Sciatic nerve (tissue), 2 donors: ENCODE results near the gene SMG1. TPM values are rescaled to one million over a fixed set of nuclear protein-coding genes. Genes with fewer than 3 reads are reported as not detected.
"Not testable (repeated sequence)": the region's sequence is repeated elsewhere in the genome, so short reads cannot be mapped to it uniquely, and the experiment has no call there.

Experiments used
- ATAC-seq: fragments of 200-7000 bp; cut with Tn5 transposase; one replicate; pipeline ENCODE4 v1.9.1; 2020; ENCODE audit warnings: mild to moderate bottlenecking, moderate library complexity
- DNase-seq: peaks from one replicate; pipeline ENCODE4 v3.0.0-alpha.2; 2020; ENCODE audit warnings: low spot score
- intact Hi-C: fragments of 100-400 bp; cut with DNase I; formaldehyde crosslinking; loops from one replicate; pipeline ENCODE4 v1.14.2; 2022
- total RNA-seq: library from RNA; stranded (reverse); fragmentation: NEBNext Ultra II Directional; extraction: Animal tissue kit (Norgen Biotek cat#: 25700); gene quantifications from one replicate; pipeline ENCODE4 v1.2.1, GENCODE V29; 2021
- donor health status: DM: no; HTN: no; CAD: no.
- donor health status: DM: no; HTN: no; CAD: no.

SMG1 gene
- total RNA-seq, 1 donor from 2014 or later, result 124 TPM

GRCh38 chr16:18937390-18937789 is 11.2 kb upstream of the SMG1 start:
- no peak for ATAC-seq
- no peak for DNase-seq
- intact Hi-C loops, result no loop called here

GRCh38 chr16:18936727-18937340 is 10.6 kb upstream of the SMG1 start:
- ATAC-seq (no peak), DNase-seq (no peak)
- intact Hi-C loops, result no loop called here

- ATAC-seq, result no peak
- DNase-seq, result no peak
- intact Hi-C loops, result no loop called here
Observed at GRCh38 chr16:18933501-18933900, 7.3 kb upstream of the SMG1 start.

GRCh38 chr16:18932243-18932987 is 6.2 kb upstream of the SMG1 start:
- no peak for ATAC-seq
- DNase-seq, result no peak
- intact Hi-C loops, result no loop called here

GRCh38 chr16:18931756-18932155 is 5.5 kb upstream of the SMG1 start:
- no peak for ATAC-seq
- intact Hi-C loops, result no loop called here
- DNase-seq, result no peak

- ATAC-seq, DNase-seq, intact Hi-C loops: not testable (repeated sequence)
Observed at GRCh38 chr16:18930095-18930494, 3.9 kb upstream of the SMG1 start.

GRCh38 chr16:18928073-18928472 is 1.9 kb upstream of the SMG1 start:
- DNase-seq, ATAC-seq, intact Hi-C loops: not testable (repeated sequence)

GRCh38 chr16:18925215-18925985 is 808 bp downstream of the SMG1 start:
- intact Hi-C loops, result not testable (repeated sequence)
- peak; percentile 58 for ATAC-seq
- peak; percentile 61 for DNase-seq

- intact Hi-C loops, ATAC-seq, DNase-seq: not testable (repeated sequence)
Observed at GRCh38 chr16:18923935-18924334, 2.3 kb downstream of the SMG1 start.

- DNase-seq, ATAC-seq, intact Hi-C loops: not testable (repeated sequence)
Observed at GRCh38 chr16:18923124-18923523, 3.1 kb downstream of the SMG1 start.

GRCh38 chr16:18909585-18909984 is 16.6 kb downstream of the SMG1 start:
- ATAC-seq, intact Hi-C loops, DNase-seq: not testable (repeated sequence)

GRCh38 chr16:18908716-18909115 is 17.5 kb downstream of the SMG1 start:
- intact Hi-C loops, DNase-seq, ATAC-seq: not testable (repeated sequence)

- DNase-seq, intact Hi-C loops, ATAC-seq: not testable (repeated sequence)
Observed at GRCh38 chr16:18902778-18903177, 23.4 kb downstream of the SMG1 start.

GRCh38 chr16:18902044-18902443 is 24.2 kb downstream of the SMG1 start:
- ATAC-seq, DNase-seq, intact Hi-C loops: not testable (repeated sequence)

- ATAC-seq, intact Hi-C loops, DNase-seq: not testable (repeated sequence)
Observed at GRCh38 chr16:18901194-18901593, 25.0 kb downstream of the SMG1 start.

- ATAC-seq, intact Hi-C loops: not testable (repeated sequence)
Observed at GRCh38 chr16:18884456-18884855, 41.8 kb downstream of the SMG1 start.

GRCh38 chr16:18877734-18878133 is 48.5 kb downstream of the SMG1 start:
- intact Hi-C loops, ATAC-seq, DNase-seq: not testable (repeated sequence)

More at GRCh38 chr16:18884456-18884855, 41.8 kb downstream of the SMG1 start:
- not testable (repeated sequence) for DNase-seq

- DNase-seq, intact Hi-C loops, ATAC-seq: not testable (repeated sequence)
Observed at GRCh38 chr16:18877259-18877658, 48.9 kb downstream of the SMG1 start.

GRCh38 chr16:18876301-18876700 is 49.9 kb downstream of the SMG1 start:
- ATAC-seq, intact Hi-C loops, DNase-seq: not testable (repeated sequence)
